Activated T-helper 2 cell treated with anti-CD3 and anti-CD28 coated beads, Interferon-gamma antibody, Interleukin-2, Interleukin-4, amounts not matched to agents 10 μg/mL and 5 μg/mL and 100 μg/mL, durations not matched to agents 14 hours and 24 hours and 36 hours (primary cell): ENCODE measurements around the gene MEF2C. TPM values are rescaled to one million over a fixed set of nuclear protein-coding genes. Genes with fewer than 3 reads are reported as not detected.

Experiments used
- DNase-seq: peaks from one replicate; pipeline ENCODE4 v3.0.0; 2021; ENCODE audit warnings: low spot score
- H3K27ac Mint-ChIP-seq: one replicate; pipeline ENCODE4 v1.8.0; 2021; ENCODE audit warnings: mixed read lengths
- H3K27me3 Mint-ChIP-seq: one replicate; pipeline ENCODE4 v1.8.0; 2021; ENCODE audit warnings: low read depth, mixed read lengths
- H3K36me3 Mint-ChIP-seq: one replicate; pipeline ENCODE4 v1.8.0; 2021; ENCODE audit warnings: low read depth, mixed read lengths
- H3K4me1 Mint-ChIP-seq: one replicate; pipeline ENCODE4 v1.8.0; 2021; ENCODE audit warnings: low read depth, mixed read lengths
- H3K4me3 Mint-ChIP-seq: one replicate; pipeline ENCODE4 v1.8.0; 2021; ENCODE audit warnings: low read depth, mild to moderate bottlenecking, moderate library complexity, mixed read lengths
- H3K9me3 Mint-ChIP-seq: one replicate; pipeline ENCODE4 v1.8.0; 2021; ENCODE audit warnings: mixed read lengths
- intact Hi-C: fragments of 100-400 bp; cut with micrococcal nuclease; formaldehyde crosslinking; loops from one replicate; pipeline ENCODE4 v1.15.1; 2023
- total RNA-seq: library from RNA; stranded (reverse); gene quantifications from 2 replicates; pipeline ENCODE4 v1.2.3, GENCODE V29; 2022

MEF2C gene
- total RNA-seq, 1 donor from 2014 or later: 0.25 TPM

GRCh38 chr5:88845081-88845697 lies 37.8 kb downstream of the MEF2C start:
- Mint-ChIP-seq H3K27me3 (peaks cover 26% of the 10 kb centered on the region), H3K27ac (no peak overlapping the region), H3K4me1 (peaks cover 7% of the 10 kb centered on the region), H3K9me3 (peaks cover 6% of the 10 kb centered on the region), H3K36me3 (no peaks in the 10 kb centered on the region), H3K4me3 (no peak overlapping the region)
- no peak for DNase-seq
- intact Hi-C loops: loop anchor here (1.0 kb wide), 5 partner anchors 12 to 469 kb away; no protein-coding TSS in a partner anchor

GRCh38 chr5:88842784-88843183 lies 40.2 kb downstream of the MEF2C start:
- Mint-ChIP-seq H3K9me3 (peaks cover 6% of the 10 kb centered on the region), H3K4me1 (peaks cover 7% of the 10 kb centered on the region), H3K27me3 (peaks cover 29% of the 10 kb centered on the region), H3K27ac (no peak overlapping the region), H3K4me3 (no peak overlapping the region), H3K36me3 (no peaks in the 10 kb centered on the region)
- intact Hi-C loops: no loop called here
- no peak for DNase-seq

- peaks cover 19% of the 10 kb centered on the region for H3K27me3 Mint-ChIP-seq
Measured at GRCh38 chr5:88841212-88841611, 41.8 kb downstream of the MEF2C start.

GRCh38 chr5:88840495-88840894 lies 42.5 kb downstream of the MEF2C start:
- Mint-ChIP-seq H3K27me3 (peaks cover 19% of the 10 kb centered on the region), H3K4me3 (no peak overlapping the region), H3K27ac (no peak overlapping the region), H3K36me3 (no peaks in the 10 kb centered on the region), H3K4me1 (peaks cover 7% of the 10 kb centered on the region), H3K9me3 (peaks cover 6% of the 10 kb centered on the region)
- intact Hi-C loops: no loop called here
- DNase-seq: no peak

More at GRCh38 chr5:88841212-88841611, 41.8 kb downstream of the MEF2C start:
- Mint-ChIP-seq H3K36me3 (no peaks in the 10 kb centered on the region), H3K4me1 (peaks cover 7% of the 10 kb centered on the region), H3K9me3 (peaks cover 6% of the 10 kb centered on the region), H3K27ac (no peak overlapping the region), H3K4me3 (no peak overlapping the region)
- intact Hi-C loops: no loop called here
- no peak for DNase-seq

GRCh38 chr5:88839238-88839637 lies 43.7 kb downstream of the MEF2C start:
- Mint-ChIP-seq H3K4me1 (no peaks in the 10 kb centered on the region), H3K4me3 (no peak overlapping the region), H3K36me3 (no peaks in the 10 kb centered on the region), H3K27me3 (peaks cover 21% of the 10 kb centered on the region), H3K9me3 (no peaks in the 10 kb centered on the region), H3K27ac (no peak overlapping the region)
- intact Hi-C loops: no loop called here
- no peak for DNase-seq

GRCh38 chr5:88838500-88838899 lies 44.5 kb downstream of the MEF2C start:
- Mint-ChIP-seq H3K36me3 (no peaks in the 10 kb centered on the region), H3K4me3 (no peak overlapping the region), H3K9me3 (no peaks in the 10 kb centered on the region), H3K27me3 (peaks cover 21% of the 10 kb centered on the region), H3K4me1 (peaks cover 3% of the 10 kb centered on the region), H3K27ac (no peak overlapping the region)
- intact Hi-C loops: no loop called here
- no peak for DNase-seq

GRCh38 chr5:88837817-88838216 lies 45.2 kb downstream of the MEF2C start:
- Mint-ChIP-seq H3K4me3 (no peak overlapping the region), H3K36me3 (no peaks in the 10 kb centered on the region), H3K4me1 (peaks cover 5% of the 10 kb centered on the region), H3K27ac (no peak overlapping the region), H3K27me3 (peaks cover 17% of the 10 kb centered on the region), H3K9me3 (no peaks in the 10 kb centered on the region)
- no peak for DNase-seq
- intact Hi-C loops: no loop called here

- intact Hi-C loops: no loop called here
- DNase-seq: no peak
- Mint-ChIP-seq H3K27ac (no peak overlapping the region), H3K27me3 (peaks cover 15% of the 10 kb centered on the region), H3K4me3 (no peak overlapping the region), H3K36me3 (no peaks in the 10 kb centered on the region), H3K4me1 (peaks cover 5% of the 10 kb centered on the region), H3K9me3 (no peaks in the 10 kb centered on the region)
Measured at GRCh38 chr5:88837222-88837621, 45.8 kb downstream of the MEF2C start.

GRCh38 chr5:88836195-88836838 lies 46.7 kb downstream of the MEF2C start:
- Mint-ChIP-seq H3K36me3 (no peaks in the 10 kb centered on the region), H3K9me3 (no peaks in the 10 kb centered on the region)
- no peak for DNase-seq

GRCh38 chr5:88834499-88834898 lies 48.5 kb downstream of the MEF2C start:
- intact Hi-C loops: loop anchor here (5.0 kb wide), 1 partner anchor 478 kb away; no protein-coding TSS in a partner anchor
- H3K36me3 Mint-ChIP-seq: no peaks in the 10 kb centered on the region
- H3K4me1 Mint-ChIP-seq: peaks cover 9% of the 10 kb centered on the region
- H3K27me3 Mint-ChIP-seq: peaks cover 13% of the 10 kb centered on the region
- no peak for DNase-seq
- no peaks in the 10 kb centered on the region for H3K9me3 Mint-ChIP-seq
- no peak overlapping the region for H3K27ac Mint-ChIP-seq
- no peak overlapping the region for H3K4me3 Mint-ChIP-seq

More at GRCh38 chr5:88836195-88836838, 46.7 kb downstream of the MEF2C start:
- intact Hi-C loops: no loop called here
- peaks cover 21% of the 10 kb centered on the region for H3K27me3 Mint-ChIP-seq
- H3K4me1 Mint-ChIP-seq: peaks cover 5% of the 10 kb centered on the region
- no peak overlapping the region for H3K4me3 Mint-ChIP-seq
- no peak overlapping the region for H3K27ac Mint-ChIP-seq

- Mint-ChIP-seq H3K27ac (no peak overlapping the region), H3K9me3 (no peaks in the 10 kb centered on the region), H3K4me3 (no peak overlapping the region), H3K4me1 (peaks cover 13% of the 10 kb centered on the region), H3K36me3 (no peaks in the 10 kb centered on the region), H3K27me3 (peaks cover 13% of the 10 kb centered on the region)
- intact Hi-C loops: loop anchor here (5.0 kb wide), 1 partner anchor 478 kb away; no protein-coding TSS in a partner anchor
- no peak for DNase-seq
Measured at GRCh38 chr5:88834131-88834462, 48.9 kb downstream of the MEF2C start.

GRCh38 chr5:88833371-88834130 lies 49.4 kb downstream of the MEF2C start:
- Mint-ChIP-seq H3K36me3 (no peaks in the 10 kb centered on the region), H3K27ac (no peak overlapping the region), H3K4me3 (no peak overlapping the region), H3K27me3 (peaks cover 12% of the 10 kb centered on the region), H3K9me3 (no peaks in the 10 kb centered on the region), H3K4me1 (peaks cover 17% of the 10 kb centered on the region)
- DNase-seq: no peak
- intact Hi-C loops: loop anchor here (1.0 to 5.0 kb wide), 3 partner anchors 12 to 479 kb away; no protein-coding TSS in a partner anchor

GRCh38 chr5:88831816-88832215 lies 51.2 kb downstream of the MEF2C start:
- H3K27me3 Mint-ChIP-seq: peaks cover 11% of the 10 kb centered on the region
- peaks cover 33% of the 10 kb centered on the region for H3K4me1 Mint-ChIP-seq
- no peak overlapping the region for H3K4me3 Mint-ChIP-seq
- intact Hi-C loops: loop anchor here (5.0 kb wide), 1 partner anchor 480 kb away; no protein-coding TSS in a partner anchor
- no peak for DNase-seq
- no peaks in the 10 kb centered on the region for H3K36me3 Mint-ChIP-seq
- no peaks in the 10 kb centered on the region for H3K9me3 Mint-ChIP-seq
- no peak overlapping the region for H3K27ac Mint-ChIP-seq
